Measurements from ENCODE around the gene CPD. TPM values are rescaled to one million over a fixed set of nuclear protein-coding genes. Genes with fewer than 3 reads are reported as not detected.
A peak's percentile ranks its signal among the peaks of the same experiment; 100 is the strongest.
"Not testable (repeated sequence)": the region's sequence is repeated elsewhere in the genome, so short reads cannot be mapped to it uniquely, and the experiment has no call there.

Gene CPD
- 56.1 and 63.6 TPM in 2 replicates for total RNA-seq (2014; rRNA removed; shearing (Covaris generic))

- DNase-seq = peak; percentile 97 to 98
- no peaks in the 10 kb centered on the region for H3K9me3 ChIP-seq (replicated peaks)
- H3K36me3 ChIP-seq = no peaks in the 10 kb centered on the region
- peaks cover 20% of the 10 kb centered on the region for H3K4me1 ChIP-seq
- H3K27me3 ChIP-seq = no peaks in the 10 kb centered on the region
- peak within 1 kb of the TSS; percentile 19; the same call in 1 of the 2 replicates for H3K27ac ChIP-seq
- peak within 1 kb of the TSS; percentile 79 for H3K4me3 ChIP-seq
Observed at GRCh38 chr17:30378825-30379302, at the start of gene CPD. Gene CPD, plus strand, starts transcription at chr17:30378927. Its CDS starts 54 bp downstream, at chr17:30378981.

- Histone ChIP-seq H3K36me3 (no peaks in the 10 kb centered on the region), H3K9me3 (replicated peaks) (no peaks in the 10 kb centered on the region), H3K4me3 (no peak overlapping the region), H3K4me1 (no peaks in the 10 kb centered on the region; the same call in 1 of the 2 replicates), H3K27me3 (peaks cover 4% of the 10 kb centered on the region; the same call in 1 of the 2 replicates), H3K27ac (no peak overlapping the region)
- DNase-seq = no peak
Observed at GRCh38 chr17:30332057-30332542, 46.6 kb upstream of the CPD start.

- Histone ChIP-seq H3K36me3 (no peaks in the 10 kb centered on the region), H3K27me3 (peaks cover 4% of the 10 kb centered on the region; the same call in 1 of the 2 replicates), H3K4me3 (no peak within 1 kb of the TSS), H3K4me1 (no peaks in the 10 kb centered on the region; the same call in 1 of the 2 replicates), H3K27ac (no peak within 1 kb of the TSS), H3K9me3 (replicated peaks) (no peaks in the 10 kb centered on the region)
- no peak for DNase-seq
Observed at GRCh38 chr17:30333503-30334360, 45.0 kb upstream of the CPD start, which contains the start of gene TMIGD1. Gene TMIGD1, minus strand, starts transcription at chr17:30334057. Its CDS starts 1,924 bp downstream, at chr17:30332133.

- H3K4me1 ChIP-seq = no peaks in the 10 kb centered on the region; the same call in 1 of the 2 replicates
- DNase-seq = no peak
- no peak overlapping the region for H3K4me3 ChIP-seq
- no peaks in the 10 kb centered on the region for H3K9me3 ChIP-seq (replicated peaks)
- no peaks in the 10 kb centered on the region for H3K36me3 ChIP-seq
- H3K27ac ChIP-seq = no peak overlapping the region
- peaks cover 4% of the 10 kb centered on the region; the same call in 1 of the 2 replicates for H3K27me3 ChIP-seq
Observed at GRCh38 chr17:30334421-30334820, 44.3 kb upstream of the CPD start.

- no peaks in the 10 kb centered on the region for H3K9me3 ChIP-seq (replicated peaks)
Observed at GRCh38 chr17:30336369-30337171, 42.2 kb upstream of the CPD start.

GRCh38 chr17:30337393-30337999, 41.2 kb upstream of the CPD start:
- Histone ChIP-seq H3K4me3 (no peak overlapping the region), H3K27ac (no peak overlapping the region), H3K9me3 (replicated peaks) (no peaks in the 10 kb centered on the region), H3K27me3 (no peaks in the 10 kb centered on the region; the same call in 1 of the 2 replicates), H3K36me3 (no peaks in the 10 kb centered on the region), H3K4me1 (no peaks in the 10 kb centered on the region; the same call in 1 of the 2 replicates)
- no peak for DNase-seq

More at GRCh38 chr17:30336369-30337171, 42.2 kb upstream of the CPD start:
- no peaks in the 10 kb centered on the region for H3K36me3 ChIP-seq
- peak; percentile 67 to 89 for DNase-seq
- H3K27me3 ChIP-seq = no peaks in the 10 kb centered on the region; the same call in 1 of the 2 replicates
- H3K27ac ChIP-seq = no peak overlapping the region
- no peaks in the 10 kb centered on the region; the same call in 1 of the 2 replicates for H3K4me1 ChIP-seq
- H3K4me3 ChIP-seq = no peak overlapping the region

GRCh38 chr17:30339086-30339485, 39.6 kb upstream of the CPD start:
- no peak for DNase-seq
- no peak overlapping the region for H3K27ac ChIP-seq
- H3K9me3 ChIP-seq (replicated peaks) = no peaks in the 10 kb centered on the region
- peaks cover 4% of the 10 kb centered on the region for H3K4me1 ChIP-seq
- H3K27me3 ChIP-seq = no peaks in the 10 kb centered on the region
- no peaks in the 10 kb centered on the region for H3K36me3 ChIP-seq
- H3K4me3 ChIP-seq = no peak overlapping the region

GRCh38 chr17:30340801-30341356, 37.8 kb upstream of the CPD start:
- H3K9me3 ChIP-seq (replicated peaks) = no peaks in the 10 kb centered on the region
- no peaks in the 10 kb centered on the region for H3K27me3 ChIP-seq
- no peaks in the 10 kb centered on the region for H3K36me3 ChIP-seq
- peak in 1 of 2 experiments; percentile 22 for DNase-seq
- peak overlapping the region; percentile 42 for H3K4me3 ChIP-seq
- no peak overlapping the region for H3K27ac ChIP-seq
- peaks cover 13% of the 10 kb centered on the region for H3K4me1 ChIP-seq

- H3K27ac ChIP-seq = no peak overlapping the region
- no peaks in the 10 kb centered on the region for H3K27me3 ChIP-seq
- no peak overlapping the region for H3K4me3 ChIP-seq
- H3K4me1 ChIP-seq = peaks cover 13% of the 10 kb centered on the region
- H3K36me3 ChIP-seq = no peaks in the 10 kb centered on the region
- no peak for DNase-seq
- no peaks in the 10 kb centered on the region for H3K9me3 ChIP-seq (replicated peaks)
Observed at GRCh38 chr17:30341703-30342249, 37.0 kb upstream of the CPD start.

GRCh38 chr17:30343244-30343643, 35.5 kb upstream of the CPD start:
- not testable (repeated sequence) for H3K36me3 ChIP-seq; H3K27me3 ChIP-seq; DNase-seq; H3K9me3 ChIP-seq (replicated peaks); H3K4me3 ChIP-seq; H3K27ac ChIP-seq
- H3K4me1 ChIP-seq = peaks cover 13% of the 10 kb centered on the region

GRCh38 chr17:30343796-30344195, 34.9 kb upstream of the CPD start:
- no peaks in the 10 kb centered on the region for H3K27me3 ChIP-seq
- no peak for DNase-seq
- peaks cover 13% of the 10 kb centered on the region for H3K4me1 ChIP-seq
- H3K9me3 ChIP-seq (replicated peaks) = no peaks in the 10 kb centered on the region
- no peaks in the 10 kb centered on the region for H3K36me3 ChIP-seq
- H3K27ac ChIP-seq = no peak overlapping the region
- no peak overlapping the region for H3K4me3 ChIP-seq

GRCh38 chr17:30344283-30345088, 34.2 kb upstream of the CPD start:
- Histone ChIP-seq H3K27me3 (no peaks in the 10 kb centered on the region), H3K27ac (no peak overlapping the region), H3K9me3 (replicated peaks) (no peaks in the 10 kb centered on the region), H3K4me3 (peak overlapping the region; percentile 15; the same call in 1 of the 2 replicates), H3K4me1 (peaks cover 13% of the 10 kb centered on the region), H3K36me3 (no peaks in the 10 kb centered on the region)
- DNase-seq = peak; percentile 39 to 68

GRCh38 chr17:30345089-30345433, 33.7 kb upstream of the CPD start:
- H3K27me3 ChIP-seq = no peaks in the 10 kb centered on the region
- H3K4me3 ChIP-seq = no peak overlapping the region
- H3K27ac ChIP-seq = no peak overlapping the region
- DNase-seq = no peak
- peaks cover 13% of the 10 kb centered on the region for H3K4me1 ChIP-seq
- H3K36me3 ChIP-seq = no peaks in the 10 kb centered on the region
- no peaks in the 10 kb centered on the region for H3K9me3 ChIP-seq (replicated peaks)

Data from SJCRH30 (cell line).